Measurements from ENCODE around the gene TIMM17B.
A peak's percentile ranks its signal among the peaks of the same experiment; 100 is the strongest.

The TIMM17B gene

DNA sequence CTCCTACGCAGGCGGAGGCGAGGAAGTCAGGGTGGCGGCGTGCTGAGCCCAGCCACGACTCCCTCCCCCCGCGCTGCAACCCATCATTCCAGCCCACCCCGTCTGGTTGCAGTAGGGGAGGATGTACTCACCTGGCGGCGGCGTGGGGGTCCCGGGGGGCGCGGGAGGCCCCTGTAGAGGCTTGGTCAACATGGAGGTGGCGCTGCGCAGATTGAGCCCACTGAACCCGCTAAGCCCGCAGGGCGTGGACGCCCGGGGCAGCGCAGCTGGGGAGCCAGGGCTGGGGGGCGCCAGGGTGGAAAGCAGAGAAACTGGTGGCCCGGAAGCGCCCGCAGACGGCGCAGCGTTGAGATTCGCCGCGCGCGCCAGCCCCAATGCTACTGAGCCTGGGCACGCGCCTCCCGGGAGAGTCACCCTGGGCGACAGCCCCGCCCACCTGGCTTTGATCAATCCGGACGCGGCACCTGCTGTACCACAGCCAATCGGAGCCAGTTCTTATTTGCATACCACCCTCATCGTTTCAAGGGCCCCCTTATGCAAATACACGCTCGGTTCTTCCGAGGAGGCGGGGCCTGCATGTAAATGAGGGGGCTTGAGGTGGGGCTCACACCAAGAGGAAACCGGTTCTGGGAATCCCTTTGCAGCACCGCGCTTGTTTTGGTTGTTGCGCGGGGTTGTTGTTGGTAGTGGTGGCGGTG is 21.2 kb upstream of the TIMM17B start, which contains the start of gene PIM2:
Gene PIM2 (minus strand): TSS at position 382 of the 698 bp plus-strand sequence. CDS start 190 bp downstream, at position 192.
- peak; percentile 79 to 81 for DNase-seq (ENCODE audit: low read depth in 2 of 2)

DNA sequence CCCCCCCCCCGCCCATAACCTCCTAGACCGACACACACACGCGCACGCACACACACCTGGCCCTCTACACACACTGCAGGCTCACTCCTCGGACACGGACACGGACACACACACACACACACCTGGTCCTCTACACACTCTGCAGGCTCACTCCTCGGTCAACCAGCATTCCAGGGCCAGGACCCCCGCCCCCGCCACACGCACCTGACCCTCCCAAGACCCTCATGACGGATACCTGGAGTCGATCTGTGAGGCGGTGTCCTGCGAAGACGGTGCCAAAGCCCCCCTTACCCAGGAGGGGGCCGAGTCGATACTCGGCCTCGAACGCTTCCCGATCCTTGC is 20.7 kb upstream of the TIMM17B start:
- no peak for DNase-seq (ENCODE audit: low read depth in 2 of 2)

DNA sequence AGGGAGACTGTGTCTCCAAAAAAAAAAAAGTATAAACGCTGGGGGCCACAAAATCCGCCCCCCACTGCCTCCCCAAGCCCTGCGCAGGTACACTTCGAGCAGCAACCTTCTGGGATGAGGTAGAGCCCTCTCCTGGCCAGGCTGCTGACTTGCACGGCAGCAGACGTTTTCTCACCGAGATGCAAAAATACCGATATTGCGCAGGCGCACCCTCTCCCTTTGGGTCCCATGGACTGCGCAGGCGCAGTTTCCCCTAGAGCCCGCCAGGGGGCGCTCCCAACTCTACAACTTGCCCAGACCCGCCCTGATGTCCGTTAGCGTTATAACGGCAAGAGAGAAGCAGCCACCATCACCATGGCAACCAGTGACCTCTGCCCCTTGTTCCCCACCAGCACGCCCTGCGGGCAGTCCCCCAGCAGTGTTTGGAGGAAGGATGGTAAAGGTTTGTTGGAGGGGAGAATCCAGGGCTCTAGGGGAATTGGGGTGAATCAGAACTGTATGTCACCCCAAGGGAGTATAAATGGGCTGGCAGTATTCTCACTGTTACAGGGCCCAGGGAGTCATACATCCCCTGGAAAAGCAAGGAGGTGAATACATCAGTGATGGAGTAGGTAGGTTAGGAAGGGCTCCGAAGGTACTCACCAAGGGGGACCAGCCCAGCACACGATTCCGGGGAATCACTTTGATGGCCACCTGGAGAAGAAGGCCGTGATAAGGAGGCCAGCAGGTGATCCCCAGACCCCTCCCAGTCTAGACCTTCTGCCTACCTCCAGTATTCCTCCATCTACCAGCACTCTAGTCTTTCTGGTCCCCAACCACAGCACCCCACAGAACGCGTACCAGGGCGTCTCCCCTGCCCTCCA is 19.8 kb upstream of the TIMM17B start:
- peak; percentile 69 to 77 for DNase-seq (ENCODE audit: low read depth in 2 of 2)

DNA sequence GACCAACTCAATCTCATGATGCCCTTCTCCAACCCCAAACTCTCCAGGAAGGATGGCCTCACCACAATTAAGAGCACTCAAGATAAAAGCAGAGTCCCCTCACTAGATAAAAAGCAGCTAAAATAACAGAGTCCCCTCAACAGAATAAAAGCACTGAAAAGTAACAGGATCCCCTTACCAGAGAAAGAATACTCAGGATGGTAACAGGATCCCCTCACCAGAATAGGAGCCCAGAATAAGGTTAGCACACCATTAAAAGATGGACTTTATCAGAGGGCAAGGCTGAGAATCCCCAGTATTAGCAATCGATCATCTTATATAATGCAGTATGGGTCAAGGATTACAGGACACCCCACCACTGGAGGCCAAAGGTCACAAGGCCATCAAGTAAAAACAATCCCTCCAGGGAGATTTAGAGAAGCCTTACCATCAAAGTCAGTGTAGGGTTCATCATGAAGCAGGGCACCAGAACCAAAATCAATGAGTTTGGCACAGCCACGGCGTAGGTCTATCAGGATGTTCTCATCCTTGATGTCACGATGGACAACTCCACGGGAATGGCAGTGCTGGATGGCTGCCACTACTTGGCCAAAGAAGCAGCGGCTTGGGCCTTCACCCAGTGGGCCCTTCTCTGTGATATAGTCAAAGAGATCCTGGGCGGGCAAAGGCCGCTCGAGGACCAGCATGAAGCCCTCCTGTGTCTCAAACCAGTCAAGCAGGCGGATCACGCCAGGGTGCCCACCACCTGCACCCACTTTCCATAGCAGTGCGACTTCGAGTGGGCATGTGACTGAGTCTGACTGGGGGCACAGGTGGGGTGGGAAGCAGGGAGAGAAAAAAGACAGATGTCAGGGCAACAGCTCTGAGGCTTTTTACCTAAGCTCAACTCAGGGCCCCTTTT is 17.3 kb upstream of the TIMM17B start:
- DNase-seq (ENCODE audit: low read depth in 2 of 2) = no peak

DNA sequence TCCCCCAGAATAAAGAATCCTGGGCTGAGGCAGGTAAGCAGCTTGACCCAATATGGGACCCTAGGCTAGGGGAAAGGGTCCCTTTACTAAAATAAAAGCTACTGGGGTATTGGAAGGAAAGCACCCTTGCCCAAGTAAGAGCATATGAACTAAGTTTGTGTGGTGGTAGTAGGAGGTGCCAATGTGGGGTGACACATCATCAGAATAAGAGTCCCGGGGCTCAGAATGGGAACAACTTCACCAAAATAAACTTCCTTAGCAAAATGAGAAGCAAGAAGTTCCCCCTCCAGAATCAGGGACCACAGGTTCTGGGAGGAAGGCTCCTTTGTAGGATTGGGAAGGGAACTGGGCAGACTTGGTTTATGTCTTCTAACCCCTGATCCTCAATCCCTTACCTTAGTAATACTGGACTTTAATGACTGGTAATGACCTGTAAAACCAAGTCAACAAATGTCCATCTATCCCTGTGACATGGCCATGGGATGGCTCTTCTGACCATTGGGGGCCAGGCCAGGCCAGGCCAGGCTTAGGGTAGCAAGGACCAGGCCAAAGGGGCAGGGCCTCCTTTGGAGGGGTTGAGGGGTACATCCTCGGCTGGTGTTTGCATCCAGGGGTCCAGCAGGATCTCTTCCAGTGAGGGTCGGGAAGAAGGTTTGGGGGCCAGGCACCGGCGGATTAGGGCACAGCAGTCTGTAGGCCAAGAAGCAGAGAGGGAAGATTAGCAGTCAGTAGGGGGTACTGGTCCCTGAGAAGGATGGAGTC is 16.2 kb upstream of the TIMM17B start:
- DNase-seq (ENCODE audit: low read depth in 2 of 2) = no peak

DNA sequence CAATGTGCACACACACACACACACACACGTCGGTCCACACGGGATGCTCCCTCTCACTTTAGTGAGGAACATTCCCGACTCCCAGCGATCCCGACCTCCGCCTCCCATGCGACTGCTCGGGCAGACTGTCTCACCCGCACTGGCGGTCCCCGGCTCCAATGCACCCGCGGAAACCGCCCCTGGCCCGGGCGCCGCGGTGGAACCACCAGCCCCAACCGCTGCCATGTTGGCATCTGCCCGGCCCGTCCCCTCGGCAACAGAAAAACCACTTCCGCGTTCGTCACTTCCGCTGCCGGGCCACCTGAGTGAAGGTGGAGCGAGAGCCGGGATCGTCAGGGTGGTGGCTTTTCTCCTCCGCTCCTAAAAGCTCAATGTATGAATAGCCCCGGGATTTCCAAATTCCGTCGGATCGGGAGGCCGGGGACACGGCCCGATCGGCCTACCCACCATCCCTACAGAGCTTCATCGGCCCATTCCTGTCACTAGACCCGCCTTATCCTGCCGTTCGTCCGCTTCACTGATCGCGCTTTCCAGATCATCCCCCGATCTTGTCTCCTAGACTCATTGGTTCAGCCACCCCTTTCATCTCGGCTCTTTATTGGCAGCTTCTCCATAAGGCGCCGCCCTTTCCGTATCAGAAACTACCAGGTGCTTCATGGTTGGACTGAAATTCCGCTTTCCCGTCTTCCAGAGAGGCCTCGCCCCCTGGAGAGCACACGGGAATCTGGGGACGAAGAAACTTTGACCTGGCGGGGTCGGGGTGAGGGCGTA is 14.0 kb upstream of the TIMM17B start, which contains the start of gene SLC35A2:
Gene SLC35A2 (minus strand): TSS at position 235 of the 771 bp plus-strand sequence. CDS start 10 bp downstream, at position 225.
- peak; percentile 74 to 80 for DNase-seq (ENCODE audit: low read depth in 2 of 2)

DNA sequence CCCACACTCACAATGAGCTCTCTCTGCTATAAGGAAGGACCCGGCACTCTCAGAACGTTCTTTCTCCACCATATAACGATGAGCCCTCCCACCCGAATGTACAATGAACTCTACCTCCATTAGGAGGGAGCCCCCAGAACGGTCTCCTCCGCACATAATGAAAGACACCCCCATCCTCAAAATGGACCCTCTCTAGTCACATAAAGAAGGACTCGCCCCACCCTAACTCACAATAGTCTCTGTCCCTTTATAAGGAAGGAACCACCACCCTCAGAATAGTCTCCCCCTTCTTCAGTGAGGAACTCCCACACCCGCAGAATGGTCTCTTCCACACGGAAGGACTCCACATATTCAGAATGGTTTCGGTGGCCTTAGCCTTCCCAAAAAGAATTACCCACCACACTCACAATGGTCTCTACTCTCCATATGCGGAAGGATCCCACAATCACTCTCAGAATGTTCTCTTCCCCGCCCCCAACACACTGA is 13.4 kb upstream of the TIMM17B start:
- DNase-seq (ENCODE audit: low read depth in 2 of 2) = no peak

DNA sequence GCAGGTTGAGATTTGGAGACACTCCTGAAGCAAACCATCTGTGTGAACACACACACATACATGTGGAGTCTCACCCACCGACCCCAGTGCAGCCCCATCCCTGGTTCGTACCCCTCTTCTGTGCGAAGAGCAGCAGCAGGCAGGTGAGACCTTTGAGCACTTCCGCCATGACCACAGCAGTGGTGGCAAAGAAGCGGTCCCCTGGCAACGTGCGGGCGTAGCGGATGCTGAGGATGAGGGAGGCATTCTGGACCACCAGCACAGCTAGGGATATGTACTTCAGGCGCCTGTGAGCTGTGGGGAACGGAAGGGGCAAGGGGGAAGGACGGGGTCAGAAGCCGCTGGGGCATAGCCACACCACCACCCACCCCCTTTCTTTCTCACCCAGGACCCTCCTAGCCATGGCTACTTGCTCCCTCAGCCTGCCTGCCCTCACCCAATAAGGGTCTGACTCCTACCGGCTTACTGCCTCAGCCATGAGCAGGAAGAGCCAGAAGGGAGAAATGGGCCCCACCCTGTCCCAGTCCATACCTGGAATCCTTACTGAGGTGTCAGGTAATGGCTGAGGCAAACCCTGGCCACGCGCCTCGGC is 12.2 kb upstream of the TIMM17B start:
- DNase-seq (ENCODE audit: low read depth in 2 of 2) = no peak

DNA sequence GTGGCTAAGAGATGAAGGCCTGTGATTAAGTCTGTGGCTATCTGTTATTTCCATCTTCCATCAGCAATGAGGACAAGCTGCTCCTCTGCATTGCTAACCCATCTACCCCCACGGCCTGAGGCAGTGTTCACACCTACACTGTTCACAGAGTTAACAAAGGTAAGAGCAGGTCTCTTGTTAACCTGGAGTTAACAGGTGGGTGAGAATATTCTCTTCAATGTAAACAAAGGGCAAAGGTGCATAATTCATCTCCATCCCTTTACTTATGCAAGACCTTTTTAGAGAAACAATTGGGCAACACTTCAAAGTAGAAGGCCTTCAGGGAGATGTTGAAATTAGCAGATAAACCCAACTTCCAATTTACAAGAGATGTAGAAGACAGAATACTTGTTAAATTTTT is 11.0 kb upstream of the TIMM17B start:
- DNase-seq (ENCODE audit: low read depth in 2 of 2) = no peak

DNA sequence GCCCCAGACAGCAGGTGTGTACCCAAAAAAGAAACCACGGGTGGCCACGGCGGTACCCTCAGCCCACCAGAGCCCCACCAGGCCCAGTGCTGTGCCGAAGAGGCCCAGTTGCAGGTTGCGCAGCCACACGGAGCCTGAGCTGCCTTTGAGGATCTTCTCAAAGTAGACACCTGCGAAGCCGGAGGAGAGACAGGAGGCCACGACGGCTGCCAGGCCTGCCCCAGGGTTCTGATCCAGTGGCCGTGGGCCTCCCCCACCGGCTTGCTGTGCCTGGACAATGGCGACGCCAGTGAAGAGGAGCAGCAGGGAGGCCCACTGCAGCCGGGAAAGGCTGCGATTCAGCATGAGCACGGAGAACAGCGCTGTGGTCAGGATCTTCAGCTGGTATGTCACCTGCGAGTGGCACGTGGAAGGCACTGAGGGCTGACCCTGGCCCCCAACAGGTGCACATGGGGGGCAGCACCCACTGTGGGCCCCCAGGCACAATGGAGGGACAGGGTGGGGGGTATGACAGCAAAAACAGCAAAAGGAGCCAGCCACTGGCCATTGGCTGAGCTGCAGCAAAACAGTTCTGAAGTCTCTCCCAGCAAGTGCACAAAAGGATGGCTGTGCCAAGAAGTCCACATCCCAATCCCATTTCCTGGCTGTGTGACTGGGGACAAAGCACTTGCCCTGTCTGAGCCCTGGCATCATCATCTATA is 7.7 kb upstream of the TIMM17B start:
- DNase-seq (ENCODE audit: low read depth in 2 of 2) = no peak

DNA sequence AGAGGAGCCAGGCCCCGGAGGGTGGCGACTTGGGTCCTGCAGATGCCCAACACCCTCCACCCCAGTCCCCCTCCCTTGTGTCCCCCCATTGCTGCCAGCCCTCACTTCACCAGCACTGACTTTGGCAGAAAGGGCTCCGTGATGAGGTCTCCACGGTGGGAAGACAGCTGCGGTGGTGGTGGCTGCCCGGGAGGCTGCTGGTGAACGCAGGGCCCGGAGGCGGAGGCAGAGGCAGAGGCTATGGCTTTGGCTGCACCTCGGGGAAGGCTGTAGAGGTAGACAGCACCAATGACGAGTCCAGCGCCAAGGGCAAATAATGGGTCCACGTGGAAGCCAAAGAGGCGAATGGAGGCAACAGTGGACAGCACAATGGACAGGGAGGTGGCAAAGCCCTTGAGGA is 7.1 kb upstream of the TIMM17B start:
- no peak for DNase-seq (ENCODE audit: low read depth in 2 of 2)

DNA sequence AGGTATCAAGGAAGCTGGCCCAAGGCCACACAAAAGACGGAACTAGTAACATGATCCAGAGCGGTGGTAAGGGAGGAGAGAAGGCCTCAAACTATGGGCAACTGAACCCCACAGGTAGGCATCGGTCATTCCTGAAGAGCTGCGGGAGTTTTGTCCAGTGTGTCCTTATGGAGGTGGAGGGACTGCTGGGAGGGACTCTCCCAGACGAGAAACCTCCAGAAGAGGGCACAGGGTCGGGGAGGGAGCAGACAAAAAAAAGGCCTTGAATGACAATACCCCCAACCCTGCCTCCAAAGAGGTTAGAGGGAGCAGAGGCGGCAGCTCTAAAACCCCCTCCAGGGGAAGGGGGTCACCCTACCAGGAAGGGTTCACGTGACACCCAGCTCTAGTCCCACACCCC is 6.6 kb upstream of the TIMM17B start:
- no peak for DNase-seq (ENCODE audit: low read depth in 2 of 2)

DNA sequence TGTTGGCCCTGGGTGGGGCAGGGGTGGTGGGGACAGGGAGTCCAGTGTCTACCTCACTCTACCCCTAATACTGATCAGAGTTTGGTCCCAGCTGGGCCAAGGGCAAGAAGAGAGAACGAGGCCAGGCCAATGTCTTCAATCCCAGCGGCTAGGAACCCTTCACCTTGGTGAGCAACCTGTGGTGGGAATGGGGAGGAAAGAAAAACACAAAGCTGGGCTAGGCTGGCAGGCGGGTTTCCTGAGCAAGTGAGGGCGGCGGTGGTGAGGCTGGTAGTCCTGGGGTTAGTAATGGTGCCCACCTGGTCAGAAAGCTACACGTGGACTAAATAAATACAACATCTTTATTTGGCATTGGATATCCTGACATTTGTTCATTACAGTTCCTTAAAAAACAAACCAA is 5.7 kb upstream of the TIMM17B start:
- no peak for DNase-seq (ENCODE audit: low read depth in 2 of 2)

DNA sequence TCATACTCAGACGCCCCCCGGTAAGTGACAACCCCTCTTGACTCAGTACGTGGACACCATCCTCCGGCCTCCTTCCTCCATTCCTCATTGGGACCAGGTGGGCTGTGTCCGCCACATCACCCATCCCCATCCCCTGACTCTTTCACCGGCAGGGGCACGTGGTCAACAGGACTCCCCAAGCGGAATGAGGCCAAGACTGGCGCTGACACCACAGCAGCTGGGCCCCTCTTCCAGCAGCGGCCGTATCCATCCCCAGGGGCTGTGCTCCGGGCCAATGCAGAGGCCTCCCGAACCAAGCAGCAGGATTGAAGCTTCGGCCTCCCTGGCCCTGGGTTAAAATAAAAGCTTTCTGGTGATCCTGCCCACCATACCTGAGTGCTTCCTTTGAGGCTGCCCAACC is 5.2 kb upstream of the TIMM17B start:
- DNase-seq (ENCODE audit: low read depth in 2 of 2) = no peak

DNA sequence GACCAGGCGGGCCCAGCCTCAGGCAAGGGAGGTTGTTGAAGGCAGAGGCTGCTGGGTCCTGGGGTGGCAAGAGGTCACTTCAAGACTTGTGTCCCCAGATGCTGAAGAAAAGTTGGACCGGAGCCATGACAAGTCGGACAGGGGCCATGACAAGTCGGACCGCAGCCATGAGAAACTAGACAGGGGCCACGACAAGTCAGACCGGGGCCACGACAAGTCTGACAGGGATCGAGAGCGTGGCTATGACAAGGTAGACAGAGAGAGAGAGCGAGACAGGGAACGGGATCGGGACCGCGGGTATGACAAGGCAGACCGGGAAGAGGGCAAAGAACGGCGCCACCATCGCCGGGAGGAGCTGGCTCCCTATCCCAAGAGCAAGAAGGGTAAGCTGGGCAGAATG is 4.6 kb upstream of the TIMM17B start:
- DNase-seq (ENCODE audit: low read depth in 2 of 2) = no peak

DNA sequence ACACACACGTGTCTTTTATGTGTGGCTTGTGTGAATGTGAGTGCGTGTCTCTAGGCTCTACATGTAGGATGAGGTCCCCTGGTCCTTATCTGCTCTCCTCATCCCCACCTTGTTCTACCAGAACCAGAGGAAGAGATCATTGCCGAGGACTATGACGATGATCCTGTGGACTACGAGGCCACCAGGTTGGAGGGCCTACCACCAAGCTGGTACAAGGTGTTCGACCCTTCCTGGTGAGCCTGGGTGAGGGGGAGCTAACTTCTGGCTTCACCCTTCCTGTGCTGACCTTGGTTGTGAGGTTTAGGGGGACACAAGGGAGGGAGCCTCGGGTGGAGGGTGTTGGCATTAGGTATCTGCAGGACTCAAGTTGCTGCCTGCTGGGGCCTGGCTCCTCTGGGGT is 3.5 kb upstream of the TIMM17B start:
- DNase-seq (ENCODE audit: low read depth in 2 of 2) = no peak

DNA sequence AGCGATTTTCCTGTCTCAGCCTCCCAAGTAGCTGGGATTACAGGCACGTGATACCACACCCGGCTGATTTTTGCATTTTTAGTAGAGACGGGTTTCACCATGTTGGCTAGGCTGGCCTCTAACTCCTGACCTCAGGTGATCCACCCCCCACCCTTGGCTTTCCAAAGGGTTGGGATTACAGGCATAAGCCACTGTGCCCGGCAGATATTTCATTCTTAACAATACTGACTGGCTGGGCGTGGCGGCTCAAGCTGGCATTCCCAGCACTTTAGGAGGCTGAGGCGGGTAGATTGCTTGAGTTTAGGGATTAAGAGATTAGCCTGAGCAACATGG is 1.5 kb upstream of the TIMM17B start:
- no peak for DNase-seq (ENCODE audit: low read depth in 2 of 2)

DNA sequence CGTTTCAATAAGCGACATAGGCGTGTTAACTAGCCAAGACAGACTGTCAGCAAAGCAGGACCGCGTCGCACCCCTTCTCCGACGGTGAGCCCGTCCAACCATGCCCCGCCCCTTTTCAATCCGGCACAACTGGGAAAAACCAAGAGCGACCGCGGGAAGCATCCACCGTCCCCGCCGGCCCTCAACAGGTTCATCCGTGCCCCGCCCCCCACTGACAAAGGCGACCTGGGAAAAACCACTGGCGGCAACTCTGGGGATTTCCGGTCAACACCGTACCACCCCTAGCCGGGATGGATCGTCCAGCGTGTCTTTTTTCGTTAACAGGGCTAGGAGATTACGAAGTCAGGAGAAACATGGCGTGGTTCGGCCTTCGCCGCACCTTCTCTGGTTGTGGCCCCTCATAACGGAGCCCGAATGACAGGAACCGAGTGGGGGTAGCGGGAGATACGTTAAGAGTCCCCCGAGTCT is 377 bp downstream of the TIMM17B start:
- DNase-seq (ENCODE audit: low read depth in 2 of 2) = no peak

DNA sequence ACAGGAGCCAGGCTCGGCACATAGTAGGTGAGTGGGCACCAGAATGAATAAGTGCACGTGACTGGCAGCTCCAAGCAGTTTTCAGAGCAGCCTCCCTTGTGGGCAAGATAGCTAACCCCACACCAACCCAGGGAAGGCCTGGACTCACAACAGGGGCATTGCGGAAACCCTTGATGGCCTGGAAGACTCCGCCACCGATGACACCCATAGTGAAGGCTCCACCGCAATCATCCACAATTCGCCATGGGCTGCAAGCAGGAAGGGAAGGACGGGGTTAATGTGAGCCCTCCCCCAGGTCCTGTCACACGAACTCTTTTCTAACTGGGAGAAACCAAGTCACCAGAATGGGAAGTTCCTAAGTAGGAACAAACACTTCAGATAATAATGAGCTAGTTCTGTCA is 957 bp downstream of the TIMM17B start:
- no peak for DNase-seq (ENCODE audit: low read depth in 2 of 2)

Data from stimulated activated CD8-positive, alpha-beta memory T cell treated with anti-CD3 and anti-CD28 coated beads, Interleukin-7, amount 100 ng/mL, for 1 hour (primary cell).